GM19025 (cell line): ENCODE measurements around the gene C10orf53.

Experiments
- ATAC-seq: cut with Tn5 transposase; IDR thresholded peaks from one replicate; pipeline ENCODE4 v1.9.1; 2021; ENCODE audit warnings: mild to moderate bottlenecking, low read depth, moderate library complexity; ENCODE audit not compliant: unreplicated experiment

Gene C10orf53

DNA sequence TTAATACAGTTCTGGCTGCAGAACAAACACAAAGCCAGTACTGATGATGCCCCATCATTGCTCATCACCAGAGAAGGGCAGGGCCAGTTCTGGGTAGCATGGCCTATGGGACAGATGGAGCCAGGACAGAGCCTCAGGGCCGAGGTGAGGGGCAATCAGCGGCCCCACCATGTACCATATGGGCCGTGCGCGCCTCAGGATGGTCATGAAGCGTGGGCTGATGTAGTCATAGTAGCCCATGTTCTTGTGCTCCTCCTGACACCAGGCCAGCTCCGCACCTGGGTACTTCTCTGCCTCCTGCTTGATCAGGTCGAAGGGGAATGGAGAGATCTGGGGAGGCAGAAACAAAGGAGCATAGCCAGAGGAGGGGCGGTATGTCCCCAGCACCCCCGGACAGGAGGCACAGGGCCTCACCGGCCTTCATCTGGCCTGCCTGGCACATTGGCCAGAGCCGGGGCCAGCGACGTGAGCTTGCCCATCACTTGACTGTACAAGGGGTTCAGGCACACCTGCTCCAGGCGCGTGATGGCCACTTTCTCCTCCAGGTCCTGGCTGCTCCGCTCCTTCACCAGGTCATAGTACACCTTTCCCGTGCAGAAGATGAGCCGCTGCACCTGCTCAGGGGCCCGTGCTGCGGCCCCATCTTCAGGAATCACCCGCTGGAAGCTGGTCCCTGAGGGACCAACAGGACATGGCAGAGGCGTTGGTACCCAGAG, 56.6 kb downstream of the C10orf53 start:
- ATAC-seq, result no peak

DNA sequence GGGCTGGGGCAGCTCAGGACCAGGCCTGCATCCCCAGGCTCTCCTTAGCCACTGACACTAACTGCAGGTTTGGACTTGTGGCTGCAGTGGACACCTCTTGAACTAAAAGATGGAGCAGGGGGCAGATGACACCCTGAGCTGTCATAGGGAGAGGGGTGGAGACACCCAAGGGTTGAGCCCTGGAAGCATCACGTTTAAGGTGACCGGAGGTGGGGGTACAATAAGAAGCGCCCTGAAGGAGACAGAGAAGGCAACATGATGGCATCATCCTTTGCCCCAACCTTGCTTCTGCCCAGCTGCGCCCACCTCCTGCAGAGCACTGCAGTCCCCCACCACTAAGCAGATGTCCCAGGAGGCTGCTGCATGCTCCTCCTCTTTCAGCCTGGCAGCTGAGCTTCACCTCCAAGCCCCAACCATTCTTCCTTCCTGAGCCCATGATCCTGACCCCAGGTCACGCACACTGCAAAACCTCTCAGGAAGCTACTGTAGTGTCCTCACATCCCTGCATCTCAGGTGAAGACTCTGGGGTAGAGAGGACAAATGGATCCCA, 57.2 kb downstream of the C10orf53 start:
- ATAC-seq, result no peak

DNA sequence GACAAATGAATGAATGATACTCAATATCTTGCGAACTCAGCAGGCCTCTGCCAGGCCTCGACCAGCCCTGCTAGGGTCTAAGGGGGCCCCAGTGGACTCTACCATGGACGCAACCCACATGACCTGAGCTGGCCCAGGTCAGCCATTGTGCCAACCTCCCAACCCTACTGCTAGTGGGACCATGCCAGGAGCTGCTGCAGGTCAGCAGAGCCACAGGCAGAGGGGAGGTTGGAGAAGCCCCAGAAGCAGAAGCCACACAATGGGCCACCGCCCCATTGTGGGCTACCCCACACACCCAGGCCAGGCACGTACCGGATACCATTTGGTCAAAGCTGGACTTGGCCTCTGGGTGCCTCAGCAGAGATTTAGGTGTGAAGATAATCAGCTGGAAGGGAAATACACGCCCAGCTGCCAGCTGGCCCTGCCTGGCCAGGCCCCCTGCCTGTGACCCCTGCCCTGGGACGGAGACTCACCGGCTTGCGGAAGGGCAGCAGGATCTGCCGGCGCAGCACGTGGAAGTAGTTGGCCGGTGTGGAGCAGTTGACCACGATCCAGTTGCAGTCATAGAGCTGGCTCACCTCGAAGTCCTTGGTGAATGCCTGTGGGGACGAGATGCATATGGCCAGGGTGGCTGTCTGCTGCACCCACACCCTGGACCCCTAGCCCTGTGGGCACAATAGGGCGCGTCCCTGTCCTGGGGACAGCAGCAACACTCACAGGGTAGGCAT, 58.2 kb downstream of the C10orf53 start:
- no peak for ATAC-seq

DNA sequence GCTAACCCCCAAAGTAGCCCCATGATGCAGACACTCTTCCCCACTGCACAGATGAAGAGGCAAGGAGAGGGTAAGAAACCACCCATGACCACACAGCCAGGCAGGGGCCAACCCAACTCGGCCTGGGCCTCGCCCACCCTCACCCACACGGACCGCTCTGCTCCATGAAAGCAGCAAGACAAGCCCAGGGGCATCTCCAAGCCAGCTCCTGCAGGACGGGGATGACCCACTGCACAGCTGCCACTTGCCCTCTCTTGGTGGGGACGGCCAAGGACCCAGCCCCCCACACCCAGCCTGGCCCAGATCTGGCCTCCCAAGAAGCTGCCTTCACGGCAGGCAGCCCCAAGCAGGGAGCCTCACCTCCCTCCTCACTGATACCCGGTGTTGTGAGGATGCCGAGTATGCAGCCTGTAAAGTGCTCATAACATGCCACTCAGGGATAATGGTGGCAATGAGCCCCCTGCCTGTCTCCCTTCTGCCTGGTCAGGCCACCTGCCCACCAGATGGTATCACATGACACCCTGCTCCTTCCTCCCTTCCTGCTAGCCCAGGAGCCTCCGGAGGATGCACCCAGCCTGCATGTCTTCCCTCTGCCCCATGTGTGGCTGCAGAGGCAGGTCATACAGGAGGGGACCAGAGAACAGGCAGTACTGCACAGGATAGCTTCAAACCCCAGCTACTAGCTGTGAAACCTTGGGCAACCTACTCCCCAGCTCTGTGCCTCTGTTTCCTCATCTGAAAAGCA, 59.3 kb downstream of the C10orf53 start:
- ATAC-seq, result no peak

DNA sequence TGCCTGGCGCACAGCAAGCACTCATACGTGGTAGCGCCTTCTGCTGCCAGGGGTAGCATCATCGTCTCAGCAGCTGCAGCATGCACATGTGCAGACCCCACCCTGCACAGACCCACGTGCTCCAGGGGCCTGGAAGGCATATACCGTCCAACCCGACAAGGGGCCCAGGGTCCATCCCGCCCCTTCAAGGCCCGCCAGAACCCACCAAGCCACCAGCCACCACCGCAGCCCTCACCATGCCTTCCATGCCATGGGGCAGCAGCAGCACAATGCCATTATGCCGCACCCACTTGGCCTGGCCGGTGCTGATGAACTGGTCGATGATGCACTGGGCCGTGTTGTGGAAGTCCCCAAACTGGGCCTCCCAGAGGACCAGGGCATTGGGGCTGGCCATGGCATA, 60.0 kb downstream of the C10orf53 start:
- no peak for ATAC-seq

DNA sequence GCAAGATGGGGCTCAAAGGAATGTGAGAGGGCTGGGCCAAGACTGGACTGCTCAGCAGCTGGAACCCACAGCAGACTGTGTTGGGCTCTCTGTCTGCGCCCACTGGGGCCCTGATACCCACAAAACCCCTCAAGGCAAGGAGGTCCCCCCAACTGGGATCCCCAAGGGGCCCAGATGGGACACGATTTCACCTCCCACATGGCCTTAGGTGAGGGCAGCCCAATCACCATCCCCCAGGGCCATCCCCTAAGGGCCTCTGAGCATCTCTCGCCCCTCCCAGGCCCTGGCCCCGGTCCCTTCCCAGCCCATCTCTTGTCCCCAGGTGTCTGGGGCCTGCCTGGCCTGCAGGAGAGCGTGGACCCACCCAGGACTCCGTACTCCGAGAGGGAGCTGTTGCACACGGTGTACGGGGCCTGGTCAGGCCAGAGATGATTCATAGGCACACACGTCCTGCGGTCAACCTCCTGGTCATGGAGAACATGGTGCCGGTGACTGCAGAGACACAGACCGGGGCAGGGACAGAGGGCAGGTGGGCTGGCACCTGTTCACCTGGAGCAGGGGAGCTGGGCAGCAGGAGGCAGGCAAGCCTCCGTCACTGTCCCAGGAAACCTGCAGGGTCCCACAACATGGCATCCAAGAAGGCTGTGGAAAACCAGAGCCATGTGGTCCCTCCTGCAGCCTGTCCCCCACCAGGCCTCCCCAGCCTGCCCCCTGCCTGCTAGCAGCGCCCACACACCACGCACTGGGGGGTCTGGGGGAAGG, 61.1 kb downstream of the C10orf53 start:
- no peak for ATAC-seq

DNA sequence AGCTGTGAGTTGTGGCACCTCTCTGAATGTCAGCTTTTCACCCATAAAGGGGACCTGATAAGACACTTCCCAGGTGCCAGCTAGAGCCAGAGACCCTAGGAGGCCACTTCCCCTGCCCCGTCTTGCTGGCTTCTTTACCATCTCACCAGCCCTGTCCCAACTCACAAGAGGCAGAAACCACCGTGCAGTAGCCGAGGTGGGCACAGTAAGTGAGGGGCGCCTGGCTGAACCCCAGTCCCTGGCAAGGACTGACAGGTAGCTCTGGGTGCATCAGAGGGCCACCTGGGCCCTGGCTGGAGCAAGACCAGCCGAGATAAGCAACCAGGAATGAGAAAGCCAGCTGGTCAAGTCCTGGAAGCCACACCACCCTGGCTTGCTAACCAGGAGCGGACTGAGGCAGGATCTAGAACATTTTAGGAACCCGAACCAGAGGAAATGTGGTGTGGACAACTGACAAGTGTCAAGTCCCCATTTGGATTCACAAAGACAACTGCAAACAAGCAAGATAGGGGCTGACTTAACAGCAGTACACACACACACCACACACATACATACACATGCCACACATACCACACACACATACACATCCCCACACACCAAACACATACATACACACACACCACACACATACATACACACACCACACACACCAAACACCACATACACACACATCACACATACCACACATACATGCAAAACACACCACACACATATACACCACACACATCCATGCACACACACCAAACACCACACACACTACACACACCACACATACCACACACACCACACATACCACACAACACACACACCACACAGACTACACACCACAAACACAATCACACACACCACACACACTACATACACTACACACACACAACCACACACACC, 61.9 kb downstream of the C10orf53 start:
- no peak for ATAC-seq

DNA sequence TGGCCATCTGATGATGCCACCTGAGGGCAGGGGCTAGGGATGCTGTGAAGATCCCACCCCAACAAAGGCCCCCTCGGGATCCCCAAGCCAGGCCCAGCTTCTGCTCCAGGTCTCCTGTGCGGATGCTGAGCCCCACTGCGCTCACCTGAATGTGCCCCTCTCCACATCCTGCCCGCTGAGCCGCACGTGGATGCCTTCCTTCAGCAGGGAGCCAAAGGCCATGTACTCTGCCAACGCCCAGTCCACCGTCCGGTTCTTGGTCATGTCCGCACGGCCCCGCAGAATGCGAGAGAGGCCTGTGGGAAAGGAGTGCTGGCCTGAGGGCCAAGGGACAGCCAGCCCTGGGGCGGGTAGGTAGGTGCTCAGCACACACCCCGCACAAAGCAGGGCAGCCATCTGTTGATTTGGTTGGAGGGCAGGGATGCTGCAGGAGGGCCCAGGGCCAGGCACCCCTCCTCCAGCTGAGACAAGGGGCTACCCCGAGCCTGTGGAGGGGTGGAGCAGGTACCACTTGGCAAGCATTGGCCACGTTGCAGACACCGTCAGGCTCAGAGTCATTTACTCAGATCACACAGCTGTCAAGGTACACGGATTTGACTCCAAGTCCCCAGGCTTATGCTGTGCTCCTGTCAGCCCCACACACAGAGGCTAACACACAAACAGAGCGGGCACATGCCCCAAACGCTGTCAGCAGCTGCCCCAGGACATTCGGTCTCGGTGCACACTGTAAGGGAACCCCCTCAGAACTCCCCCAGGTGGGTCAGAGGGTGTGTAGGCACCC, 63.4 kb downstream of the C10orf53 start:
- no peak for ATAC-seq

DNA sequence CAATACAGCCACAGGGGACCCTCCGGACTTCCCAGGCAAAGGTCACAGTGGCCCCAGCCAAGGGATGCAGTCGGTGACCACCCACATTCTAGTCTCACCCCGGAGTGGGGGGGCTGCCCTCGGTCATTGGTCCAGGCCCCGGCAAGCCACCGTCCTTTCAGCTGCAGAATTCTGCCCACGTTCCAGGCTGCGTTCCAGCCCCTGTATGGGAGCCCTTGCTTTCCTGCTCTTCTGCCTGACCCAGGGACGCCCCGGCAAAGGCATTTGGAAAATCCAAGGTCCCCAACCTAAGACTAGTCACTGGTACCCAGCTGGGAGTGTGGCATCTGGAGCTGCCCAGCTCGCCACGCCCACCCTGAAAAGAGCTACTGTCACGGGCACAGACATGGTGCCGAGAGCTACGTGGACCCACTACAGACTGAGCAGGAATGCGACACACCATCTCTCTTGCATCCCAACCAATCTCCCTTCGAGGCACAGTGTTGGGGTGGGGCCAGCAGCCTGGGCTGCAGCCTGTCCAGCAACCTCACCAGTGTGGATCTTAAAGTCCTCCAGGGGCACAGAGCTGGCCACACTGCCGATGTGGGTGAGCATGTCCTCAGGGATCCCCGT, 64.1 kb downstream of the C10orf53 start:
- ATAC-seq, result no peak

DNA sequence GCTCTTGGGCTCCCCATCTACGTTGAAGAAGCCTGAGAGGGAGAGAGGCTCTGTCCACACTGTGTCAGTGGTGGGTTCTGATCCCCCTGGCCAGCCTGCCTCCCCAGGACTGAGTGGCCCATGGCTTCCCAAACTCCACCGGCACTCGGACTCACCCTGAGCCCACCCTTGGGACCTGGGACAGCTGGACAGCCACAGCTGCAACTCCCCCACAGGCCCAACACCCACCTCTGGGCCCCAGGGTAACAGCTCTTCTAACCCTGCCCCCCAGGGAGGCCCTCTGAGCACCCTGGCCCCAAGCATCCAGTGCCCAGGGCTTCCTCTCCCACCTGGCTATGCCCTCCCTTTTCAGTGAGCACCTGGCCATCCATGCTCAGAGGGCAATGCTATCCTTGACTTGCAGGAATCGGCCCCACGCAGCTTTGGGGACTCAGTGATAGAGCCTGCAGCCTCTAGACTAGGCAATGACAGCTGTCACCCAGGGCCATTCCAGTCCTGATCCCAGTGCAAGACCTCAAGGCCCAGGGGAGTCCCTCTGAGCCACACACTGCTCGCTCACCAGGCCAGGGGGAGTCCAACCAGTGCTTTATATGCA, 64.7 kb downstream of the C10orf53 start:
- no peak for ATAC-seq

DNA sequence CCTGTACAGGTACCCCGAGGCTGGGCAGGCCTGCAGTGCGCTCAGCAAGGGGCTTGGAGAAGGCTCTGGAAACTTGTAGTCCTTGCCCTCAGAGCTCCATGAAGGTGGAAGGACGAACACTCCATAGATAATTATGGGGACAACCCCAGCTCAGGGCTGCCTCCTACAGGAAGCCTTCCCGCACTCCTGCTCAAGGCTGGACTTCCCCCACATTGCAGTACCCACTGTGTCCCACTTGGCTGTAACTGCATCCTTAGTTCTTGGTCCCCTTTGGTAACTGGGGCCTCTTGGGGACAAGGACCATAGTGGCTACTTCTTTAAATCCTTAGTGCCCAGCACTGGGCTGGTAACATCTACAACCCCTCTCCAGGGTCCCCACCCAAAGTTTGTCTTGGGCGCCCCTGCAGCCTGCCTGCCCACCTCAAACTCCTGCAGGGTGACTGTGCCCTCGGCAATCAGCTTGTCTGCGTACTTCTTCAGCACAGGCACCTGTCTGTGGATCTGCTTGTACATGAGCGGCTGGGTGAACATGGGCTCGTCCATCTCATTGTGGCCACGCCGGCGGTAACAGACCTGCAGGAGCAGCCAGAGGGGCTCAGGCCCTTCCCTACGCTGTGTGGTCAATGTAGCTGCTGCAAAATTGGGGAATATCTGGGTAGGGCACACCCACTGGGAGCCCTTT, 65.6 kb downstream of the C10orf53 start:
- ATAC-seq, result no peak

DNA sequence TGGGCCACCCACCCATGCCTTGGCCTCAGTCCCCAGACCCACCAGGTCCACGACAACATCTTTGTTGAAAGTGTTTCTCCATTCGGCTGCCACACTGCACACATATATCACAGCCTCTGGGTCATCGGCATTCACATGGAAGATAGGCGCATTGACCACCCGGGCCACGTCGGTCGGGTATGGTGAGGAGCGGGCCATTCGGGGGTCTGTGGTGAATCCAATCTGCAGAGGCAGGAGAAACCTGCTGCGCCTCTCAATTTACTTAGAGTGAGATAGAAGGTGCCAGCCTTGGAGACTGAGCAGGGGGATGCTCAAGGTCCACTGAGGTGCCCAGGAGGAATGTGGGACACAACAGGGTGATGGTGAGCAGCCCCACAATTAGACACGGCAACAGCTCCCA, 66.3 kb downstream of the C10orf53 start:
- ATAC-seq, result no peak

DNA sequence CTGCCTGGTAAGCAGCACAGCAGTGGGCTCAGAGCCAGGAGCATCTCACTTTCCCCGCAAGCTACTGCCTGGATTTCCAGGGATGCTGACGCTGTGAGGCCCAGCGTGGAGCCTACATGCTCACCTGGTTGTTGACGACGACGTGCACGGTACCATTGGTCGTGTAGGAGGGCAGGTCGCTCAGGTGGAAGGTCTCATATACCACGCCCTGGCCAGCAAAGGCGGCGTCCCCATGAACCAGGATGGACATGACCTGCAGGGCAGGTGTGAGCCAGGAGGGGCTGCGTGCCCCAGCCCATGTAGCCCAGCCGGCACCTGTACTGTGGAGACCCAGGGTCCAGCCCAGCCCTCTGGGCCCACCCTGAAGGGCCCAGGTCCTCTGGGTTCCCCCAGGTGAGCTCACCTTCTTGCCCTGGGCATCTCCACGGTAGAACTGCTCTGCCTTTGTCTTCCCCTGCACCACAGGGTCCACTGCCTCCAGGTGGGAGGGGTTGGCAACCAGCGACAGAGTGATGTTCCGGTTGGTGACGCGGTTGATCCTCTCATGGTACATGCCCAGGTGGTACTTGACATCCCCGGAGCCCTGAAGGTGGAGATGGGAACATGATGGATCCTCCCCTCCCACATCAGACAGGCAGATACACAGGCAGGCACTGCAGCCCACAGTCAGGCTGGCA, 67.3 kb downstream of the C10orf53 start:
- no peak for ATAC-seq
